NCI-H2196 treated with DMSO at 0.1 percent for 48 hours (cell line): ENCODE data around the gene STK32A.
"Not testable (repeated sequence)": the region's sequence is repeated elsewhere in the genome, so short reads cannot be mapped to it uniquely, and the experiment has no call there.

Experiments used
- DNase-seq: peaks from one replicate; lab custom pipeline; 2025; ENCODE audit not compliant: unreplicated experiment; lab: John Stamatoyannopoulos, UW

Gene STK32A

DNA sequence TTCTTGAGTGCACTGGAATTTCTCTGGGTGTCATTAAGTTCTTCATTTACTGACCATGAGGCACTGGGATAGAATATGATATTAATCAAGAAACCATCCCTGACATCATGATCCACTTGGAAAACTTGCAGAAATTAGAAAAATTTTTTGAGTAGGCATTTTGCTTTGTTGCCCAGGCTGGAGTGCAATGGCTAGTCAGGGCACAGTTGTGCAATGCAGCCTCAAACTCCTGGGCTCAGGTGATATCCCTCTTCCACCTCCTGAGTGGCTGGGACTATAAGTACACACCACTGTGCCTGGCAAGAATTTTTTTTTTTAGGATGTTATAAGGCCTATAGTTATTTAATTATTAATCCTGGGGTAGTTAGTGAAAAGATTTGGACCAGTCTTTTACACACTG is 106.5 kb downstream of the STK32A start:
- DNase-seq = no peak

DNA sequence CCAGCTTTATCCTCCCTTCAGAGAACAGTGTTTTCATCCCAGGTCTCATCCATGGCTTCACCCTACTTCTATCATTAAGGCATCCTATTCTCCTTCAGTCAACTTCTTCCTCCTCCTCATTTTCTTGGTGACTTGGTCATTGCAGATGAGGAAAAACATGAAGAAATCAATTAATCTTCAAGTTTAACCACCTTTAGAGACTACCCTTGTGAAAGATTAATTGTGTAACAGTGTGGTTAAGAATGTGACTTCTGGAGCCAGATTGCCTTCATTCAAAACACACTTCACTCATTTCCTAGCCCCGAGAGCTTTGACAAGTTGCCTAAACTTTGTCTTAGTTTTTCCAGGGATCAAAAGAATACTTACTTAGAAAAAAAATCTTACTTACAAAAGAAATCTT is 110.0 kb downstream of the STK32A start:
- DNase-seq = no peak

DNA sequence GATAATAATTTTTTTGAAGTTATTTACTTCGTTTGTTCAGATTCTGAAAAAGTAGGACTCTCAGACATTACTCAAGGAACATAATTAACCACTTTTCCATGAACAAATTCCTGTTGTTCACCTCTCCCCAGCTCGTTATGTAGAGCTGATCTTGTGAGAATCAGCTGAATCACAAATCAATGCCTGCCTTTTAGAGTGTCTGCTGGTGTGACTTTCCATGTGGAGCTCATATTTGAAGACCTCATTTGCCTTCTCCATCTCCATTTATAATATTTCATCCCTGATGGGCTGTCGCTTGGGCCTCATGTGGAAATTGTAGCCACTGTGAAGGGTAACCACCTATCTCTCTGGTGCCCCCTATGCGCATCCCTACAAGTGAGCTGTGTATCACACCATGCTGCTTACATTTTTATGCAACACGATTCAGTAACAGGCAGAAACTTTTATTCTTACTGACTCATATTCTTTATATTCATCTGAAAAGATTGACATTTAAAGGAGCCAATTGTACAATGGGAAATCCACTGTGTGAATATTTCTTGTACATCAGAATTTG is 111.3 kb downstream of the STK32A start:
- no peak for DNase-seq

DNA sequence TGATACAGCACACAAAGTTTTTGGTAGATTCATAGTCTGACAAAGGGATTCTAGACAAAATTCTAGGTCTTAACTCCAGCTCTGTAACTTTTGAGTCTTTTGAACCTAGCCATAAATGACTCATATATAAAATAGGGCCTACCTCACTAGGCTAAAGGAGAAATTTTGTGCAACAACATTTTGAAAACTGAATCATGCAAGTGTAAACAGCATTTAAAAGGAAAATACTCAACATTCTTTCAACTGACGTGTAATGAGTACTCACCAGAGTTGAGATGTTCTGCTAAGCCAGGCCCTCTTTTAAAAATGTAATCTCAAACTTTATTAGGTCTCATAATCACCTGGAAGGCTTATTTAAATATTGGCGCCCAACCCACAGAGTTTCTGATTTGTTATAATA is 113.2 kb downstream of the STK32A start:
- DNase-seq = no peak

DNA sequence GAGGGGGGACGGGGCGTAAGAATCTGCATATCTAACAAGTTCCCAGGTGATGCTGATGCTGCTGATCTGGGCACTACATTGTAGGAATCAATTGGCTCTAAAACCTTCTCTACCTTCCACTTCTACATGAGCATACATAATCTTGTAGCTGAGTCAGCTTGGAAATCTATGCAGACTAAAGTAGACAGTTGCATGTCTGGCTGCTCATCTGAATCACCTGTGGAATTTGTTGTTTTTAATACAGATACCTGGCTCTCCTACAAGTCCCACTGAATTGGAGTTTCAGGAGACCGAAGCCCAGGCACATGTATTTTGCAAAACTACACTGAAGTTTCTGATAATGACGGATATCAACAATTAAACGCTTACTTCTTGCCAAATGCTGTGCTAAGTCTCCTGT is 113.6 kb downstream of the STK32A start:
- no peak for DNase-seq

DNA sequence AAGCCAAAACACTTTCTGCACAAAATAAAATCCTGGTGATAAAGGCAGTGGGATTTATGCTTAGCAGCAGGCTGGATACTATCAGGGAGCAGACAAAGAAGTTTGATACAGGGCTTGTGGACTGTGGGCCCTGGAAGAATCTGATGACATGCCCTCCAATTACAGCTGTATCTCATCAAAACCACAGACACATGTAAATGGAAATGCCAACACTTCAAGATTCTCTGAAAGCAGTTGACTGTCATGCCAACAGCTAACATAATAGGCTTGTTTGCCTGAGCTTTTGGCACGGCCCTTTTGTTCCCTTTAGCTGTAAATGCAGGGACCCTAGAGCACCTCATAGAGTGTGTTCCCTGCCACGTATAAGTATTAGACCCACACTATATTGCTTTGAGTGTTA is 114.4 kb downstream of the STK32A start:
- no peak for DNase-seq

DNA sequence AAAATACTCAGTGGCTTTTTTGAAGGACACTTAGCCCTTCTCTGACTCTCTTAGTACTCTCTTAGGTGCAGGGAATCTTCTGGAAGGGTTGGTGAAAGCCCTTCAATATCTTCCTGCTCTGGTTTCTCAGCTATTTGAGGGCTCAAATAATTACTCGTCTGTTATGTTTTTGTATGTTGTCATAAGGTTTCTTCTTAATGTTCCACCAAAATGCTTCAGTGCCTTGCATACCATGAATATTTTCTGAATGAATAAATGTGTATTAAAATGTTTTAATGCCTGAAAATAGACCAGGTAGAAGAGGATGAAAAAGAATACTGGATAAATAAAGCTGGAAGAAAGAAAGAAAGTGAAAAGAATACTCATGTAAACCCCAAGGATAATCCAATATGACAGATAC is 124.3 kb downstream of the STK32A start:
- no peak for DNase-seq

DNA sequence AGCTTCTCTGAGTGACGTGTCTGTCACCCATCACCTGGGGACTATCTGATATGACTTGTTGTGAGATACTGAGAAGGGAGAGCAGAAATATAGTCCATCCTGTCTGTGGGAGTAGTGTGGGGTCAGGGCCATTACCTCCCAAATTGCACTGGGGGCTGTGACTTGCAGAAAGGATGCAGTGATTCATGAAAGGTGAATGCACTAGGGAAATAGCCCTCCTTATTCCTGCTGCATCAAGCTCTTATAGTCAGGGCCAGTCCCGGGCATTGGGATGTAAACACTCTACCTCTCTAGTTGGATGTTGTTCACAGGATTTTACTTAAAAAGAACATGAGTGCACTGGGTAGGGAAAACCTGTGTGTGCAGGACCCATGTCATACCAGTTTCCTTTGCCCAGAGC is 124.8 kb downstream of the STK32A start:
- DNase-seq = no peak

DNA sequence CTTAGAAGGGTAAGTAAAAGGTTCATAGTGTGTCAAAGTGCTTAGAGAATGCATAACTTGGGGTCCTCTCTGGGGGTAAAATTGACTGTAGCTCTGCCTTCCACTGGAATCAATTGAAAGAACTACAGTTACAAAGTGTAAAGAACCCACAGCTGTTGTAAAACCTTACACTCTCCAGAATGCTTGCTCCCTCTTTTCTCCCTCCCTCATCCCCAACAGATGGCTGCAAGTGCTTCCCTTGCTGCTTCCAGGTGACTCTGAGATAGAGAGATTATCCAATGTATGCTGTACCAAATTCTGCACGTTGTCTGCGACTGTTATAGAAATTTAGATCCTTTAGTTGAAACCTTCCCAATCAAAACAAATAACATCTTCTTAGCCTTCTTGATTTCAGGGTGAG is 126.0 kb downstream of the STK32A start:
- DNase-seq = no peak

DNA sequence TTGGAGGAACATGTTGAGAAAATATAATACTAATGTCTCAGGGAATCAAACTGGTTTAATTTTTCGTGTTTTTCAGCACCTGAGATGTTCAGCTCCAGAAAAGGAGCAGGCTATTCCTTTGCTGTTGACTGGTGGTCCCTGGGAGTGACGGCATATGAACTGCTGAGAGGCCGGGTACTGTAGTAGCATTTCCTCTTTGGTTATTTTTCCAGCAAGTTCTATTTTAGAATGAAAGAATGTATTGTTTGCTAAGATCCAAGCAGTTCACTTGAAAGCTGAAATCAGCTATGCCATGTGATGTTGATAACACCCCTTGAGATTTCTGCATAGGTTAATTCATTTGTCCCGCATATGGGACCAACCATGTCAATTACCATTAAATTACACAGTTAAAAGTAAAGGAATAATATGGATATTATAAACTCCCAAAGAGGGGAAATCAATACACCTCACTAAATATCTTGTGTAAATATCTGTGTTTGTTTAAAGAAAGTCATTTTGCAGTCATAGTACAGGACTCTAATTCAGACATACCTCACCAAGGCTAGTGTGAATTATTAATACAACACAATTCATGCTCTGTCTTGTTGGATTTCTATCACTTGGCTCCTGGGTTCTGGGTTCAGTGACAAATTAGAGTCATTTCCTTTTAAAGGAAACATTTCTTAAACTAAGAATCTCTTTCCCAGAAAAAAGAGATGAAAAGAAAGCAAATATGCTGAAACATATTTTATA is 126.8 kb downstream of the STK32A start:
- DNase-seq = no peak

DNA sequence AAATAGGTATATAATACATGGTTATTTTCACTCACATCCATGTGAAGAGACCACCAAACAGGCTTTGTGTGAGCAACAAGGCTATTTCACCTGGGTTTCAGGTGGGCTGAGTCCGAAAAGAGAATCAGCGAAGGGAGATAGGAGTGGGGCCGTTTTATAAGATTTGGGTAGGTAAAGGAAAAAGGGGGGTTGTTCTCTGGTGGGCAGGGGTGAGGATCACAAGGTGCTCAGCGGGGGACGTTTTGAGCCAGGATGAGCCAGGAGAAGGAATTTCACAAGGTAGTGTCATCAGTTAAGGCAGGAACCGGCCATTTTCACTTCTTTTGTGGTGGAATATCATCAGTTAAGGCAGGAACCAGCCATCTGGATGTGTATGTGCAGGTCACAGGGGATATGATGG is 132.6 kb downstream of the STK32A start:
- DNase-seq = not testable (repeated sequence)

DNA sequence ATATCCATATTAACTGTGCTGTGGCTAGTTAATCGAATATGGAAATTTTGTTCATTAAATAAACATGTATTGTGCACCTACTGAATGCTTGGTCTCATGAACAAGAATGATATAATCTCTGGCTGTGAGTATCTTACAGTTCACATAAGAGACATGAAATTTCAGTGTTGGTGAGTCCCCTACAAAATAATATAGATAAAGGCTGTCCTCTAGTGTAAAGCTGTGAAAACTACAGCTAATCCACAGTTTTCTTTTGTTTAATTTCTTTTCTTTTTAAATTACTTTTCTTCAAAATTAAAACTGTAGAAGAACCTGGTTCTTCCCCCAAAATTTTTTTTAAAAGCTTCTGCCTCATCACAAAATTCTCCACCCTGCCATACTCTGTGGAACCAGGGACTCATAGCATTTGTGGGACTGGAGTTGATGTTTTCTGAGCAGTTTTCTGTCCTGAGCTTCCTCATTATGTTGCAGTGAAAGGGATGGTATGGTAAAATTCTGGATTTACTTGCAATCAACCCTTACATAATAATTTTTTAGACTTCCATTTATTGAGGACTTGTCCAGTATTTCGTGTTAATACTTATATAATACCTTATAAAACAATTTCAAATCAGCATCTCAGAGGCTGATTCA is 135.0 kb downstream of the STK32A start:
- peak; percentile 32 for DNase-seq

DNA sequence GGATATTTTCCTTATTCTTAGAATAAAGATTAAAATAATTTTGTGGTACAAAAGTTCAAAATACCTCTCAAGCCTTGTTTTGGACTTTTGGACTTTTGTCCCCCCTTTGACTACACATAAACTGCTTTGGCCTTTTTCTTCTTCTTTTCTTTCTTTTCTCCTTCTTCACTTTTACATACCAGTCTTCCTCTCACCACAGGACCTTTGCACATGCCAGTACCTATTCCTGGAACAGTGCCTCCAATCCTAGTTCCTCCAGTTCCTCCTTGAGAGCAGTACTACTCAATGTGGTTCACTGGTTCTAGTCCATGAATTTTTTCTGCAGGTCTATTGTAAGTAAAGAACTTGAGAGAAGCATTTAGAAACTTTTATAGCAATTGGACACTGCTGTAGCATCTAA is 136.5 kb downstream of the STK32A start:
- no peak for DNase-seq

DNA sequence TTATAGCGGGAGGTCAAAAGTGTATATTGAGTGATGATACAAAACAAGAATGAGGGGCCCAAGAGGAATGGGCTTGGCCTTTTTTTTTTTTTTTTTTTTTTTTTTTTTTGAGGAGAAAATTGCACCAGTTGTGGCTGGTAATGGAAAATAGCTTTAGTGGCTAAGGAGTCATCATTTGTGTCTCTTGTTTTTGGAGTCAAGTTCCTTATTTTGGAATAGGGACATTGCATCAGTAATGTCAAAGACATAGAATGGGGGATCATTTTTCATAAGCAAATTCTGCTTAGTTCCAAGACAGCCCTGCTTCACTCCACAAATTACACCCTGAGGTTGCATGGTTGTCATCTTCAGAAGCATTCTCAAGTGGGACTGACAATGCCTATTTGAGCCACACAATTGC is 137.4 kb downstream of the STK32A start:
- no peak for DNase-seq

DNA sequence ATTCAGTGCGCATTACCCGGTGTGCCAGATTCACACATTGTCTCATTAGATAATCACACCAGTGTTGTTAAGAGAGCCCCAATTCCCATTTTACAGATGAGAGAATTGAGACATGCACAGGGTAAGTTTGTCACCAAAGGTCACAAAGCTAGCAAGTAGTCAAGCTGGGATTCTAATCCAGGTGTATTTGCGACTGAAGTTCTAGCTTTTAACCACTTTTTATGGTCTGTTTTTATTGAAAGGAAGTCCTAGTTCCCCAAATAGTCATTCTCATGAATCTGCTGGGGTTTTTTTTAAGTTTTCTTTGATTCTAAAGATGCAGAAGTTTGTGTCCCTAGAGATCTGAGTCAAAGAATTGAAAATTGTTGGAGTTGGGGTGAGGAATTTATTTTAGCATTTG is 138.5 kb downstream of the STK32A start:
- DNase-seq = no peak

DNA sequence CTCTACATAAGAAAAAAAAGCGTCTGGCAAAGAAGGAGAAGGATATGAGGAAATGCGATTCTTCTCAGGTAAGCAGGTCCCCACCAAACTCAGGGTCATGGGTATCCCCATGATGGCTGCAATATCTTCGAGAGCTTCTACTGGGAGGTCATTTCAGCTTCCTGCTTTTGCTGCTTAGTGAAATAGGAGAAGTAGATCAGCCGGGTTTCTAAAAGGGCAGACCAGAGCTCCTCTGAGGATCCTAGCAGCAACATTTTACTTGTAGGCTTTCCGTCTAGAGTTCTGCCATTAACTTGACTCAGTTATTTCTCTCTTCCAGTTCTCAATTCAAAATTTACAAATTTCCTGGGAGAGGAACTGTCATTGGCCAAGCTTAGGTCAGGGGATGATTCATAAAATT is 140.3 kb downstream of the STK32A start:
- DNase-seq = no peak

DNA sequence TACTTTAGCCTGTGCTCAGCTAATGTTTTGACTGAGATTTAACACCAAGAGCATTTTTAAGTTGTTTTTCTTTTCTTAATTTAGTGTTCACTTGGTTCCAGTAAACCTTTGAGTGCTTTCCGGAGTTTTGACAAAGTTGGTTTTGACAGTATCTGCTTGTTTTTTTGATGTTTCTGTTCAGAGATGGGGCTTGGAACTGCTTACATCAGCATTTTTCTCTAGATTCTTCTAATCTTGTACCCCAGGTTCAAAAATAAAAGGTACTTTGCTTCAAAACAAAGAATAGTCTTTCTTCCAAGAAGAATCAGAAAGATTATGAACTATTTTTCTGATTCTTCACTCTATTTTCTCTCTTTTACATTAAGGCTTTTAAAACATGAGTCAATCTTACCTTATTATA is 142.9 kb downstream of the STK32A start:
- no peak for DNase-seq

DNA sequence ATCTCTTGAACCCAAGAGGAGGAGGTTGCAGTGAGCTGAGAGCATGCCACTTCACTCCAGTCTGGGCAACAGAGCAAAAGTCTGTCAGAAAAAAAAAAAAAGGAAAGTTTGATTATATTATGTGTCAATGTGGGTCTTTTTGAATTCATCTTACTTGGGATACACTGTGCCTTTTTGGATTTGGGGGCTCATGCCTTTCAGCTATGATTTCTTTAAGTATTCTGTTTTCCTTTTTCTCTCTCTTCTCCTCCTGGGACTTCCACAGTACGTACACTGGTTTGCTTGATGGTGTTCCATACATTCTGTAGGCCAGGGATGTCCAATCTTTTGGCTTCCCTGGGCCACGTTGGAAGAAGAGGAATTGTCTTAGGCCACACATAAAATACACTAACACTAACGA is 146.7 kb downstream of the STK32A start:
- no peak for DNase-seq

DNA sequence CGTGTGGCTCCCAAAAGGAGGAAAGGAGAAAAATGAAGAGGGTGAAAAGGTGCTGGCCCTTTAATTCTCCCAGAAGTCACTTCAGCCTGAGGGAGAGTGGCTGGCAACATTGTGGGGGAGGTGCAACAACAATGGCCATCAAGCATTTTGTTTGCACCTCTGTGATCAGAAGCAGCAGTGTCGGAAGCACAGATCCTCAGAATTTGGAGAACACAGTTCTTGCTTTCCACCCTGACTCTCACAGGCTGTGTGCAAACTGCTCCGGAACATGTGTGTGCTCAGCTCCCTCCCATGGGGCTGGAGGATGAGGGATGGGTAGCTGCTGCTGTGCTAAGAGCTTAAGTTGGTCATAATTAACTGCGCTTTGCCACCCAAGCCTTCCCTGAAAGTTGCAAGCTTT is 147.9 kb downstream of the STK32A start:
- DNase-seq = no peak

DNA sequence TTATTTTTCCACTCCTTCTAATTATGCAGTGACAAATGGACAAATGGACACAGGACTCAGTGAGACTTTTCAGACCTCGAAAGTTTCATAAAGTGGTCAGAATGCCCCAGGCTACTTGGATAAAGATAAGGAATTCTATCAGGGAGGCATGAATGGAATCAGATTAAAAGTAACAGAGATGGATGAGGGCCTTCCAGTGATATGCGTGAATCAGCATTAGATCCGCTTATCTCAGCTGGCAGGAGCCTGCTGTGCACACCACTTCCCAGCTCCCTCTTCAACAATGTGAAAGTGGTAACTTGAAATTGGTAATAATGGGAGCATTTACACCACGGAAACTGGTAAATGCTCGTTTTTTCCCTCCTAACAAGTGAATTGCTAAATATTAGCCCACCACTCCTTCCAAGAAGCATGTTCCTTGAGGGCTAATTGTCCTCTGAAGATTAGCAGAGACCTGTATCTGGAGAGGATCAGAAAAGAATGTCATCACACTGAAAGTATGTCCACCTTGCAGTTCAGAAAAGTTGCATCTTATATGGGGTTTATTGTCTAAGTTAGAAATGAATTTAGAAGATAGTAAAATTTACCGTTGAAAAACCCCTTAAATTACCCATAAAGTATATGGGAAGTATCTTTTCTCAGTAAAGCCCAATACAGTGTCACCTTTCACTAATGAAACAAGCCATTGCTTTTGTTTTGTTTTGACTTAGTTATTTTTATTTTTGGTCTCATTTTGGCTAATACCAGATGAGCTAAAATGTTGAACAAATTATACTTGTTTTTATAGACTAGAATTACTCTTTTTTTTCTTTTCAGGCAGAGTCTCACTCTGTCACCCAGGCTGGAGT is 149.7 kb downstream of the STK32A start:
- DNase-seq = no peak

DNA sequence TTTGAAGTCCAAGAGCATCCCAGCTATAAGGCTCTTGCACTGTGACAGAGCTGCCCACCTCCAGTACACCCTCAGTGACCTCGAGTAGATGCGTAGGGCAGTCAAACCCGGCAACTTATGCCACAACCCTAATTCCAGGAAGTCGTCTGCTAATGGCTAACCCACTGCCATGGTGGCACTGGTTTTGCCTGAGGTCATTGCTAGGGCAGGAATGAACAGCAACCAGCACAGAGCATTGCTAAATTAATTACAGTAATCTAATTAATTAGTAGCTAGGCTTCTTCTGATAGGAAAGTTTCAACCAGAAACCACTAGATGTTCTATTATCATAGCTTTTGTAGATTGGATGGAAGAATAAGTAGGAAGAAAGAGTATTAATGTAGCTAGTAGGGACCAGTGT is 152.3 kb downstream of the STK32A start:
- DNase-seq = no peak
